Mesodermal cell (in vitro differentiated cells): ENCODE measurements around the gene DCAF8.

Experiments
- H3K27ac ChIP-seq: 2 replicates; pipeline ENCODE4 v1.7.0; 2013; ENCODE audit warnings: mild to moderate bottlenecking, low read depth, low read length, moderate library complexity; ENCODE audit not compliant: severe bottlenecking
- H3K36me3 ChIP-seq: 2 replicates; pipeline ENCODE4 v1.7.1; 2013; ENCODE audit warnings: mild to moderate bottlenecking, low read length, moderate library complexity; ENCODE audit not compliant: control insufficient read depth, insufficient read depth
- H3K4me1 ChIP-seq: one replicate; pipeline ENCODE4 v1.7.1; 2013; ENCODE audit warnings: mild to moderate bottlenecking, low read length; ENCODE audit not compliant: insufficient read depth, control insufficient read depth, poor library complexity, severe bottlenecking
- H3K4me3 ChIP-seq: 2 replicates; pipeline ENCODE4 v1.7.0; 2013; ENCODE audit warnings: low read length, control low read depth, mild to moderate bottlenecking; ENCODE audit not compliant: insufficient read depth, poor library complexity, severe bottlenecking; ENCODE audit errors: extremely low read depth
- H3K9me3 ChIP-seq: 2 replicates; pipeline ENCODE4 v1.7.1; 2013; ENCODE audit warnings: mild to moderate bottlenecking, low read length, moderate library complexity; ENCODE audit not compliant: control insufficient read depth
- WGBS, 2 experiments: methylation state at CpG; one replicate each; pipeline ENCODE4 v1.1.5; 2013; ENCODE audit warnings: missing lambda C conversion rate in 2 of 2; ENCODE audit not compliant: insufficient coverage in 2 of 2; 5-methylcytosine and 5-hydroxymethylcytosine counted together

The DCAF8 gene

DNA sequence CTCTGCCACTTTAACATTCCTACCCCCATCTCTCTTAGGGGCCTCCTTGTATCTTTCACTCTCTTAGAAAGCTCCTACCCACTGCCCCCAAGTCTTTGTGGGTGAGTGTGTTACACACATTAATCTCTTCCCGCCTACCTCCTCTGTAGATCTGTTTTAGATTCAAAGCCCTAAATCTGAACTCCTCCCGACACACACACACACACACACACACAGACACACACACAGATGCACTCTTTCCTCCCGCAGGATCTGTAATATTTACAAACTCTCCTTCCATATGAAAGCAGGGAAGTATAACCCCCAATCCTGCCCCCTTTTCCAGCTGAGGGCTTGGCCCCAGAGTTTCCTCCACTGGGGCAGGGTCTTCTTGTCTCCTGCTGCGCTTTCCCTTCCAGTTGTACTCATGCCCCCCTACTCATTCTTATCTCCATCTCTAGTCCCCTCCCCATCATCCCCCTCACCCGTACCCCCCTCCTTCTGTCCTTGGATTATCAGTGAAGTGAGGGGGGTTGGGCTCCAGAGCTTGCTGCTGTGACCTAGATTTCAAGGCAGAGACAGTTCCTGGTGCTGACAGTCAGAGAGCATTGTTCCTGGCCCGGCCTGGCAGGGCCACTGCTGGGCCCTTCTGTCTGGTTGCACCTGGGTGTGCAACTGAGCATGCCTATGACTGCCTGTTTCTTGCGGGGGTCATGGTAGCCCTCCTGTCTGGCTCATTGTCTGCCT is 52.9 kb downstream of the DCAF8 start:
- H3K36me3 ChIP-seq = peaks cover 75% of the 10 kb centered on the region
- H3K4me1 ChIP-seq = peaks cover 48% of the 10 kb centered on the region
- 47 to 70% methylated on average over 3 to 5 of the region's 7 CpGs for WGBS, 2 experiments
- no peak overlapping the region for H3K4me3 ChIP-seq
- H3K27ac ChIP-seq = peak overlapping the region; percentile 24
- H3K9me3 ChIP-seq = no peaks in the 10 kb centered on the region

DNA sequence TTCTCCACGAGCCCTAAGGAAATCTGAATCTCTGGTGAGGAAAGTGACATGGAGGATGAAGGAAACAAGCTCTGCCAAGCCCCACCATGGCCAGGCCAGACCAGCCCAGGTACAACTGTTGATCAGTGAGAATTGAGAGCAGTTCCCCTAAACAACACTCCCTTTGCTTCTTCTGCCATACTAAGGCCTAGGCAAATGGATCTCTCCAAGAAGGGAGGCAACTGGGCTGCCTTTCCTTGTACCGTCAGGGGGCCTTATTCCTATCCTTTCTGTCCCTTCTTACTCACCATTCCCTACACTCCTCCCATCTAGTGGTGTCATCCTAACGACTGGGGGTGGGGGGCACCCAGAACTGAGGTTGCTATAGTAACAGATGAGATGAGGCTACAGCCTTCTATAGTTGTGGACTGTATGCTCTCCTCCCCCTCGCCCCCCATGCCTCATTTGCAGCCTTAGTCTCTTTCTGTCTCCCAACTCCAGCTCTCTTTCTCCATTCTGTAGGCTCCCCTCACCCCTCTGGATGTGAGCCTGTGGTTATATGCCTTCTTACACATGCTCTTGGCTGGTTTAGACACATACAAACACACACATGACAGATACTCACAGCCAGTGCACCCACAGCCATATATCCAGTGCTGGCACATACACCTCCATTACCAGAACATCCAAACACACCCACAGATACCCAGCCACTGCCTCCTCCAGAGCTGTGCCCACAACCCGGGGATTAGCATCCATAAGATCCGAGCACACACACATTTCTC is 53.6 kb downstream of the DCAF8 start:
- Histone ChIP-seq H3K4me3 (no peak overlapping the region), H3K9me3 (no peaks in the 10 kb centered on the region), H3K27ac (peak overlapping the region; percentile 64), H3K4me1 (peaks cover 54% of the 10 kb centered on the region), H3K36me3 (peaks cover 68% of the 10 kb centered on the region)
- WGBS, 2 experiments = 83 to 85% methylated on average over 4 of the region's 6 CpGs

DNA sequence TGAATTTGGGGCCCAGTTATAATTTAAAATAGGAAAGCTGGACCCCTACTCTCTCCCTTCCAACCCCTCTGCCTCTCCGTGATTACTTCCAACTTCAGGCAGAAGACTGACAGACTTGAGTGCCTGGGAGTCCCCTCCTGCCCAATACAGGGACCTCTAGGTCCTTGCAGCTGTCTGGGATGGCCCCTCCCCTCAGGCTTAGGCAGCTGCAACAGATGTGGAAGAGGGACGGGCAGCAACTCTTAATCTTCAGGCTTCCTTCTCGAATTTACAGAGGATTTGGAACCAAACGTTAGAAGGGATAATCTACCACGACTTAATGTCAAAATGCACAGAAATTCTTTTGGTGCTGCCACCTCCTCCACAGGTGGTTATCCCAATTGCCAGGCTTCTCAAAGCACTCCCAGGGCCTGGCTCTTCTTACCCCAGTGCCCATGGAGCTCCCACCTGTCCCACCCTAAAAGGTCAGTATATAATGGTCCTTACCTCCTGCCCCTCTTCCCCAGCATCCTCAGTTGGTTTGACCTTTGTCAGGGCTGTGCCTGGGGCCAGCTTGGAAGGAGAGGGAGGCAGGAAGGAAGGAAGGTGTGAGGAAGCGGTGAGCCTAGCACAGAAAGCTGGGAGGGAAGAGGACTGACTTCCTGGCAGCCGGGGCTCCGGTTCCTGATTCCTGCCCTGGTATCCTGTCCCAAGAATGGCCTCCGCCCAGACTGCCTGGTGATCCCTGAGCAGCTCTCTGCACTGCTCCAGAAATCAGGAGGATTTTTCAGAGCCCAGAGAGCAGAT is 54.4 kb downstream of the DCAF8 start:
- Histone ChIP-seq H3K36me3 (peaks cover 60% of the 10 kb centered on the region), H3K27ac (peak overlapping the region; percentile 64), H3K4me1 (peaks cover 54% of the 10 kb centered on the region), H3K9me3 (no peaks in the 10 kb centered on the region), H3K4me3 (no peak overlapping the region)
- 80 to 86% methylated on average over 4 to 5 of the region's 9 CpGs for WGBS, 2 experiments

DNA sequence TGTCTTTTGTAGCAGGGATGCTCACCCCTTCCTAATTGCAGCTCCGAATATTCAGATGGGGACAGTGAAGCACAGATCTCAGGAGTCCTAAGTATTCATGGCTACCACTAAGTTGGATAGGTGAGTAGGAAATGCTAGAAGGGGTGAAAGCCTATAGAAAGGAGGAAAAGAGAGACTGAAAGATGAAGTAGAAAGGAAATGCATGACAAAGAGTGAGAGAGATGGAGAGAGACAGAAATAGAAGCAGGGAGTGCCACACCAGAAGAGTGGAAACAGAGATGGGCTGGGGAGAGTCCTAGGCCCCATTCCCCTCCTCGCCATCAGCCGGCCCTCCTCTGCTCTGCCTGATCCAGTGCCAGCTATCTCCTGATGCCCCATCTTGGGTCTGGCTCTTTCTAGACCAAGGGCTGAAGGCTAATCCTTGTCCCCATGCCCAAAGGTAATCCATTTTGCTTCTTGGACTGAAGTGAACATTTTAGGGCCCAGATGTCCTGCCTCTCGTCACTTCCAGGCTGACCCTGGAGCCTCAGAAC is 55.2 kb downstream of the DCAF8 start:
- H3K36me3 ChIP-seq = peaks cover 52% of the 10 kb centered on the region
- no peaks in the 10 kb centered on the region for H3K9me3 ChIP-seq
- 85% methylated on average over 3 to 4 of the region's 4 CpGs for WGBS, 2 experiments
- peak overlapping the region; percentile 85 for H3K4me3 ChIP-seq
- H3K27ac ChIP-seq = peak overlapping the region; percentile 90
- H3K4me1 ChIP-seq = peaks cover 54% of the 10 kb centered on the region

DNA sequence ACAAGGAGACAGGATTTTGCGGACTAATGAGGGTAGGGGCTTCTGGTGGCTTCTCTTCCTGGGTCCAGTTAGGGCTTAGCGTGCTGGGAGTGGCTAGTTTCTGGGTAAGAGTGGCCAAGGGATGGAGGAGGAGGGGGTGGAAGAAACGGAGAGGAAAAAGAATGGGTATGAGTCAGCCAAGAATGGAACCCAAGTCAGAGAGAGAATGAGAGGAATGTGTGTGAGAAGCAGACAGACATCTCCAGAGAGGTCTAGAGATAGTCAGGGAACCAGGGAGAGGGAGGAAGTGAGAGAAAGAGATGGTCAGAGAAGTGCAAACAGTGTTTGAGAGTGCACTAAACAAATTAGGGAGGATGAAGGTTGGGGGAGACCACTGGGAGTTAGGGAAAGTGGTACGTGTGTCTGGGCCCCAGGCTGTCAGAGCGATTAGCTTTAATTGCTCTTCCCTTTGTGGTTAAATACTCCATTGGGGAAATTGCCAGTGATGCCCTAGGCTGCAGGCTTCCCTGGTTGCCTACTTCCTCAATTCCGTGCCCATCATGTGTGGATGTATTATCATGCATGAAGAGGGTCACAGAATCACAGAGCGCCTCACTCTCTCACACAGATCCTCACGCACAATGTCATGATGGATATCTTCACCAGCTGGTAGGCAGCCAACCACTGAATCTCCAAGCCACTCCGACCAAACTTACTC is 55.8 kb downstream of the DCAF8 start:
- H3K9me3 ChIP-seq = no peaks in the 10 kb centered on the region
- WGBS, 2 experiments = 23 to 46% methylated on average over 6 to 7 of the region's 9 CpGs
- peaks cover 54% of the 10 kb centered on the region for H3K4me1 ChIP-seq
- H3K27ac ChIP-seq = peak overlapping the region; percentile 90
- H3K4me3 ChIP-seq = peak overlapping the region; percentile 85
- H3K36me3 ChIP-seq = peaks cover 46% of the 10 kb centered on the region

DNA sequence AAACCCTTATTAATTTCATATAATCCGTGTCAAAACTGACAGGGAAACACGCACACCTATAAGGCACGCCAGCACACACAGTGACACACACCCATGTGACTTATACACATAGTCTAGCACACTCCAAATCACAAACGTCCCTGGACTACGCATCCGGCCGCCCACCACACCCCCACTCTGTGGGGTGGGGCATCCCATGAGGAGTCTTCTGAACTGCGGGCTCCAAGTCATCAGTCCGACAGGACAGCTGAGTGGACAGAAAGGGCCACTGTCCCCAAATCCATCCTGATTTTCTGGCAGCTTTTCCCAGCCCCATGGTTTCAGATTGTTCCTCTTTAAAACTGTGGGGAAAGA is 56.3 kb downstream of the DCAF8 start:
- Histone ChIP-seq H3K9me3 (no peaks in the 10 kb centered on the region), H3K27ac (peak overlapping the region; percentile 90), H3K4me1 (peaks cover 54% of the 10 kb centered on the region), H3K36me3 (peaks cover 41% of the 10 kb centered on the region), H3K4me3 (peak overlapping the region; percentile 85)
- 0 to 3% methylated on average over 2 to 3 of the region's 9 CpGs for WGBS, 2 experiments

DNA sequence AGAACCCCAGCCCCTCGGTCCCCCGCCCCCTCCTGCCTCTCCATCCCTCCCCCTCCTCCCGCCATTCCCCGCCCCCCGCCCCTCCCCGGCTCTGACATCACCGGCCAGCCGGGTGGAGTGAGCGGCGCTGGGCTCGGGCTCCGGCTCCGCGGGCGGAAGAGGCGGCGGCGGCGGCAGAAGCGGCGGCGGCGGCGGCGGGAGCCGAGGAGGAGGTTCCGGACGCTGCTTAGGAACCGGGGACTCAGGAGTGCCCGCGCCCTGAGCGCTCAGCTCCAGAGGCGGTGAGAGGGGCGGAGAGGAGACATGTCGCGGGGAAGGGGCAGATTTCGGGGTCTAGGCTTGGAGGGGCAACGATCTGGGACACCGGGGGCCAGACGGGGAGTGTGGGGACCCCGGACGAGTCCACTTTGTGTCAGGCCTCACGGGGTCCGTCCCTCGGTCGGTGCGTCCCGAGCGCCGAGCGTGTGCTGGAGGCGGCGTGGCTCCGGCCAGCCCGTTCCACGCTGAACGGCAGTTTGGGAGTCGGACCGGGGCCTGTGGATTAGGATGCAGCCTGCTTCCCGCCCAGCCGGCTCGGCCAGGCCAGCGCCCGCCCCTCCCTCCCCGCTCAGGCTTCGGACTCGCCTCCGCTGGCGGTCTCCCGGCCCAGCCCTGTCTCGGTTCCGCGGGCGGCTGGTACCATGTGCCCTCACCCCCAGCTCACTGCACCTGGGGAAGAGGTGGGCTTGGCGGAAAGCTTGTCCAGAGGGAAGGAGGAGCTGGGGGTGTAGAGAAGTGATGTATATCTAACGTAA is 56.9 kb downstream of the DCAF8 start, which contains the start of gene PEA15:
Gene PEA15, plus strand, starts transcription at position 143 of the 794 bp plus-strand sequence. CDS start 6,161 bp downstream, outside the sequence.
- peaks cover 49% of the 10 kb centered on the region for H3K4me1 ChIP-seq
- no peaks in the 10 kb centered on the region for H3K9me3 ChIP-seq
- peak within 1 kb of the TSS; percentile 90 for H3K27ac ChIP-seq
- WGBS, 2 experiments = 0 to 1% methylated on average over 34 to 45 of the region's 76 CpGs
- peaks cover 35% of the 10 kb centered on the region for H3K36me3 ChIP-seq
- H3K4me3 ChIP-seq = peak within 1 kb of the TSS; percentile 85

DNA sequence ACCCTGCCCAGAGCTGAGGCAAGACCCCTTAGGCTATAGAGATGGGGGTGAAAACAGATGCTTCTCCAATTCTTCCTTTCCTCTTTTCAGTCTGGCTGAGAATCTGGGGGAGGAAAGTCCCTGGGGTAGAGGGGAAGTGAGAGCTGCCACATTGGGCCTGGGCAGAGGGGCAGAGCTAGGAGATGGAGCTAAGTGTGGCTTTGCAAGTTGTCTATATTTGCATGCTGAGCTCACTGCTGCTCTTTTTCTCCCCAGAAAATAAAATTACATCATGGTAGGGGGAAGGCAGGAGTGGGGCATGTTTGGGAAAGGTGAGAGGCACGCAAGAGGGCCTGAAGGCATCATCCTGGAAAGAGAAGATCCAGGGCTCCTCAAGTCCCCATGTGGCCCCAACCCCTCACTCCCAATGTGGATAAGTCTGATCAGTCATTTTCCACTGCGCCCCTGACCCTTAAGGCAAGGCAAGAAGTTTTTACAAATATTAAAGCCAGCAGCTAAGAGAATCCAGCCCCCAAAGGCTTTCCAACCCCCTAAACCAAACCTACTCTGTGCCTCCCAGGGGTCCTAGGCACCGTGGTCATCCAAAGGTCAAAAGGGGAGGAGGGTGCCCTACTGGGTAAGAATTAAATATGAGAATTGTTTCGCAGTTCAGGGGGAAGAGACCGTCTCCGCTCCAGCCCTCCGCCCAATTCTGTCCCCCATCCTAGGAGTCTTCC is 57.7 kb downstream of the DCAF8 start:
- H3K4me3 ChIP-seq = peak overlapping the region; percentile 85
- H3K4me1 ChIP-seq = peaks cover 43% of the 10 kb centered on the region
- H3K36me3 ChIP-seq = peaks cover 27% of the 10 kb centered on the region
- peak overlapping the region; percentile 17 for H3K27ac ChIP-seq
- 75% methylated on average over 1 of the region's 7 CpGs; no CpG with 5 or more reads in 1 of the 2 experiments for WGBS, 2 experiments
- no peaks in the 10 kb centered on the region for H3K9me3 ChIP-seq

DNA sequence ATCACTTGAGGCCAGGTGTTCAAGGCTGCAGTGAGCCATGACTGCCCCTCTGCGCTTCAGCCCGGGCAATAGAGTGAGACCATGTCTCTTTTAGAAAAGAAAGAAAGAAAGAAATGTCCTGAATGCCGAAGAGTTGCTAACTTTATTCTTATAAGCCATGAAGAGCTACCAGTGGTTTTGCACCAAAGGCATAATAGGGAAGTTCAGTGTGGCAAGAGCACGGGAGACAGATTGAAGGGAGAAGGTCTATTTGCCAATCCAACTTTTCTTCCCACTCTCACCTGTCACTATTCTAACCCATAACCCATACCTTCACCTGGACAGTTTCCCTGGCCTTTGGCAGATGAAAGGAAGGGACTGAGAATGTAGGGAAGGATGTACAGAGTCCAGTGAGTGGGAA is 61.6 kb downstream of the DCAF8 start:
- Histone ChIP-seq H3K4me1 (peaks cover 10% of the 10 kb centered on the region), H3K27ac (no peak overlapping the region), H3K4me3 (no peak overlapping the region), H3K36me3 (no peaks in the 10 kb centered on the region), H3K9me3 (no peaks in the 10 kb centered on the region)
- 89 to 92% methylated on average over 3 of the region's 4 CpGs for WGBS, 2 experiments
